ENCODE data around the gene MAFG. TPM values are rescaled to one million over a fixed set of nuclear protein-coding genes. Genes with fewer than 3 reads are reported as not detected.

Gene MAFG
- total RNA-seq, 1 donor from 2014 or later: 22.4 TPM

DNA sequence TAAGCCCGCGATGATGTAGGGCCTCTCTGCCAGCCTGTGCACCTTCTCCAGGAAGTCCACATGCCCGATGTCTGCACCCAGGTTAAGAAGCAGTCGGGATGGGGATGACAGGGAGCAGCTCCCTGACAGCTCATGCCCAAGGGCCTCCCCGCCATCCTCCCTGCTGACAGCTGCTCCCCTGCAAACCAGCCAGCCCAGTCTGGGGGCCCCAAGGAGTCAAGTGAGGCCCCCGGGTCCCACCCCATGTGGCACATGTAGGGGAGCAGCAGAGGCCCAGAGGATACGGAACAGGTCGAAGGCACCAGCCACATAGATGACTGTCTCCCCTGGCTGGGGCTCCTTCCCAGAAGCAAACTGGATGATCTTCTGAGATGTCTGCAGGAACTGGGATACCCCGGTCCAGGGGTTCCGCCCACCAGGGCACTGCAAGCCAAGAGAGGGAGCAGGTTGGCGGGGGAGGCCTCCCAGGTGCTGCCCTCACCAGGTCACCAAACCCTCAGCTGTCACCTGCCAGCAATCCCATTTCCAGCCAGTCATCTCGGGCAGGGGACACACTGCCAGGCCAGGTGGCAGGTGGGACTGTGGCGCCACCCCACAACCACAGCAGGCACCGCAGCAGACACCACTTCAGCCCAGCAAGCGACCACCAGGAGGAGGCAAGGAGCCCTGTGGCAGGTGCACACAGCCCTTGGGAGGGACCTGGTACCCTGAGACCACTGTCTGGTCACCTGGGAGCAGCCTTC, 20.9 kb downstream of the MAFG start:
- no peak overlapping the region for H3K4me3 Mint-ChIP-seq
- H3K27me3 Mint-ChIP-seq: no peaks in the 10 kb centered on the region
- no peaks in the 10 kb centered on the region for H3K9me3 Mint-ChIP-seq
- no peaks in the 10 kb centered on the region for H3K4me1 Mint-ChIP-seq (ENCODE audit: unreplicated experiment)
- H3K36me3 Mint-ChIP-seq: no peaks in the 10 kb centered on the region
- H3K27ac Mint-ChIP-seq: no peak overlapping the region
- no peak for DNase-seq (ENCODE audit: extremely low spot score, unreplicated experiment)
- TF ChIP-seq, protein P1, sequence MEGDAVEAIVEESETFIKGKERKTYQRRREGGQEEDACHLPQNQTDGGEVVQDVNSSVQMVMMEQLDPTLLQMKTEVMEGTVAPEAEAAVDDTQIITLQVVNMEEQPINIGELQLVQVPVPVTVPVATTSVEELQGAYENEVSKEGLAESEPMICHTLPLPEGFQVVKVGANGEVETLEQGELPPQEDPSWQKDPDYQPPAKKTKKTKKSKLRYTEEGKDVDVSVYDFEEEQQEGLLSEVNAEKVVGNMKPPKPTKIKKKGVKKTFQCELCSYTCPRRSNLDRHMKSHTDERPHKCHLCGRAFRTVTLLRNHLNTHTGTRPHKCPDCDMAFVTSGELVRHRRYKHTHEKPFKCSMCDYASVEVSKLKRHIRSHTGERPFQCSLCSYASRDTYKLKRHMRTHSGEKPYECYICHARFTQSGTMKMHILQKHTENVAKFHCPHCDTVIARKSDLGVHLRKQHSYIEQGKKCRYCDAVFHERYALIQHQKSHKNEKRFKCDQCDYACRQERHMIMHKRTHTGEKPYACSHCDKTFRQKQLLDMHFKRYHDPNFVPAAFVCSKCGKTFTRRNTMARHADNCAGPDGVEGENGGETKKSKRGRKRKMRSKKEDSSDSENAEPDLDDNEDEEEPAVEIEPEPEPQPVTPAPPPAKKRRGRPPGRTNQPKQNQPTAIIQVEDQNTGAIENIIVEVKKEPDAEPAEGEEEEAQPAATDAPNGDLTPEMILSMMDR (conservative IDR thresholded peaks at IDR 0.05): no peak

DNA sequence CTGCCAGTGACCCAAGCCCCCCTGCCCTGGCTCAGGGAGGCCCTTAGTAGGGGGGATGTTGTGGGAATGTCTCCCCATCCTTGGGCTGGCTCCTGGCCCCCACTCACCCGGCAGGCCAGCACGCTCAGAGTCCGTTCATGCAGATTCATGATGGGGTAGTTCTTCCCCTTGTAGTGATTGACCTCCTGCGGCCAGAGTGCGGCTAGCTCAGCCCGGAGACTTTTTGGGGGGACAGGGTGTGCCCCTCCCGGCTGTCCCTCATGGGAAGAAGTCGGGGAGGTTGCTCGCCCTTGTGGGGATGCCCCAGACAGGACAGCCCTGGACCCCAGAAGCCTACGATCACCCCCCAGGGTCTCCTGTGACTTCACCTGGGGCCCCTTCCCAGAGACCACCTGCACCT, 21.5 kb downstream of the MAFG start:
- Mint-ChIP-seq H3K36me3 (peaks cover 4% of the 10 kb centered on the region), H3K4me3 (no peak overlapping the region), H3K4me1 (ENCODE audit: unreplicated experiment) (peaks cover 3% of the 10 kb centered on the region), H3K27ac (no peak overlapping the region), H3K27me3 (peaks cover 5% of the 10 kb centered on the region), H3K9me3 (no peaks in the 10 kb centered on the region)
- TF ChIP-seq, protein P1 (conservative IDR thresholded peaks at IDR 0.05): no peak
- no peak for DNase-seq (ENCODE audit: extremely low spot score, unreplicated experiment)

DNA sequence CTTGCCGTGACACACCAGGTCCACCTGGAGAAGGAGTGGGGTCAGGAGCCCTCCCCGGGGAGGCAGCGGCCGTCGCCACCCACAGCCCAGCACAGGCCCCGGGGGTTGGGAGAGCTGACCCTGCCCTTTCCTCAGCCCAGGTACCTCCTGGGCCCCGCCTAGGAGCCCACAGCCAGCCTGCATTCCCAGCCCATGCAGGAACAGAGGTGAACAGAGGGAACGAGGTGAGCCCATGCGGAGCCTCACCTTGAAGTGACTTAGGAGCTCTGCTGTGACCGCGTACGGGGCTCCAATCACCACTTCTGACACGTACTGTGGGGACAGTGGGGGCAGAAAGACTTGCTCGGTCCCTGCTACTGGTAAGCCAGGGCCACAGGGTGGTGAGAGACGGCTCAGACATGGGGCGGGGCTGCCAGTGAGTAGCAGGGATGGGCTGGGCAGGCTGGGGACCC, 22.1 kb downstream of the MAFG start:
- H3K4me3 Mint-ChIP-seq: no peak overlapping the region
- no peak overlapping the region for H3K27ac Mint-ChIP-seq

DNA sequence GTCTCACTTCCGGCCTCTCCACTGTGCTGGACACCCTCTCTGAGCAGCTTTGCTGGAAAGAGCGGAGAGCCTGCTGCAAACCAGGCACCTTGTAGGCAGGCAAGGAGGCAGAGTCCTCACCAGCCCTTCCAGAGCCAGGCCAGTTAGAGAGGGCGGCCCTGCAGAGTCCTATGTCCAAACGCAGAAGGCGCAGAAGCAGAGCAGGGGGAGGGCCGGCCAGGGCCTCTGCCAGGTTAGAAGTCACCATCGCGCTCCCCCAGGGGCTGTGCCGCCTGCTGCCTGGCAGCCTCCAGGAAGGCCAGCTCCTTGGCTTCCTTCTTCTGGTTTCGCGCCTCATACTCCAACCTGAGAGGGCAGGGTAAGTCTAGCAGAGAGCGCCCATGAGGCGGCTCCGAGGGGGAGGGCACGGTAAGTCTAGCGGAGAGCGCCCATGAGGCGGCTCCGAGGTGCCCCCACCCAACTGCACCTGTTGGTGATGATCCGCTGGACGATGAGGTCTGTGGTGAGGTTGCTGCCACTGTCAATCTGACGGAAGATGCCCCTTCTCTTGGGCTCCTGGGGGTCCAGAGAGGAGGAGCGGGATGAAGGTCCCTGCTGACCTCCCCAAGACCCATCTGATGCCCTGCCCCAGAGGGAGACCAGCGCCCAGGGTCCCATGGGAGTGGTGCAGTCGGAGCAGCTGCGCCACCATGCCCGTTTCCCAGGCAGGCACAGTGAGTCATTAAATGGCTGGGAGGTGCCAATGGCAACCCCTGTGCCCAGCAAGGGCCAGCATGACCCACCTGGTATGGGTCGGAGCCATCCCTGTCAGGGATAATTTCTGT, 22.7 kb downstream of the MAFG start:
- Mint-ChIP-seq H3K4me1 (ENCODE audit: unreplicated experiment) (peaks cover 7% of the 10 kb centered on the region), H3K27me3 (peaks cover 9% of the 10 kb centered on the region), H3K4me3 (no peak overlapping the region), H3K36me3 (peaks cover 12% of the 10 kb centered on the region), H3K9me3 (no peaks in the 10 kb centered on the region), H3K27ac (no peak overlapping the region)
- DNase-seq (ENCODE audit: extremely low spot score, unreplicated experiment): no peak
- TF ChIP-seq, protein P1 (conservative IDR thresholded peaks at IDR 0.05): no peak

More for the DNA sequence above, 22.1 kb downstream of the MAFG start:
- Mint-ChIP-seq H3K9me3 (no peaks in the 10 kb centered on the region), H3K36me3 (peaks cover 7% of the 10 kb centered on the region), H3K4me1 (ENCODE audit: unreplicated experiment) (peaks cover 7% of the 10 kb centered on the region), H3K27me3 (peaks cover 9% of the 10 kb centered on the region)
- TF ChIP-seq, protein P1 (conservative IDR thresholded peaks at IDR 0.05): no peak
- DNase-seq (ENCODE audit: extremely low spot score, unreplicated experiment): no peak

DNA sequence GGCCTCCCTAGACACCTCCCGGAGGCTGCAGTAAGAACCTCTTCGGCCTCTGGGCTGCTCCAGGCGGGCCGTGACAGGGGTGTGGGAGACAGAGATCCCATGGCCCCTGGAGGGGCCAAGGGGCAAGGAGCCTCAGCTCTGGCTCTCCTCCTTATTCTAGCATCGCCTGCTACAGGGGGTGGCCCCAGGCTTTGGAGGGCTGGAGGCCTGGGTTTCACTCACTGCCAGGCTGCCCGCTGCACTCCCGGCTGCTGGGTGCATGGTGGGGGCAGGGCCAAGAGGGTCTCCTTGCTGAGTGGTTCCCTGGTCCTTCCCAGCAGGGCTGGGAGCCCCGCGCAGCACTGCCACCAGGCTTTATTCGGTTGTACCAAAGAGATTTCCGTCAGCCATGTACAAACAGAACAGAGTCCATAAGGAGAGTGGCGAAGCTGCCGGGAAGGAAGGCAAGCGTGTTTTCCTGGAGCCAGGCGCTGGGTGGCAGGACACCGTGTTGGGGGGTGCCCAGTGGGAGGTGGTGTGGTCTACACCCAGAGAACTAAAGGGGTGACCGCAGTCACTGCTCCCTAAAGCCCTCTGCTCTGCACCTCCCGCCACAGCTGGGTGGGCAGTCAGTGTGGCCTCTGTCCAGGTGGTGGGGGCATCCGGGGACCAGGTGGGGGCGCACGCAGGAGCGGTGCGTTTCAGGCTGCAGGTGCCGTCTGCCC, 23.5 kb downstream of the MAFG start:
- Mint-ChIP-seq H3K9me3 (no peaks in the 10 kb centered on the region), H3K27ac (no peak overlapping the region), H3K36me3 (peaks cover 12% of the 10 kb centered on the region), H3K27me3 (peaks cover 9% of the 10 kb centered on the region), H3K4me3 (no peak overlapping the region), H3K4me1 (ENCODE audit: unreplicated experiment) (peaks cover 7% of the 10 kb centered on the region)
- no peak for DNase-seq (ENCODE audit: extremely low spot score, unreplicated experiment)
- TF ChIP-seq, protein P1 (conservative IDR thresholded peaks at IDR 0.05): no peak

Measured in type B pancreatic cell (in vitro differentiated cells).